ENCODE data around the gene LINC01488. TPM values are rescaled to one million over a fixed set of nuclear protein-coding genes. Genes with fewer than 3 reads are reported as not detected.

LINC01488 gene
- total RNA-seq, 6 donors from 2014 or later = not detected

DNA sequence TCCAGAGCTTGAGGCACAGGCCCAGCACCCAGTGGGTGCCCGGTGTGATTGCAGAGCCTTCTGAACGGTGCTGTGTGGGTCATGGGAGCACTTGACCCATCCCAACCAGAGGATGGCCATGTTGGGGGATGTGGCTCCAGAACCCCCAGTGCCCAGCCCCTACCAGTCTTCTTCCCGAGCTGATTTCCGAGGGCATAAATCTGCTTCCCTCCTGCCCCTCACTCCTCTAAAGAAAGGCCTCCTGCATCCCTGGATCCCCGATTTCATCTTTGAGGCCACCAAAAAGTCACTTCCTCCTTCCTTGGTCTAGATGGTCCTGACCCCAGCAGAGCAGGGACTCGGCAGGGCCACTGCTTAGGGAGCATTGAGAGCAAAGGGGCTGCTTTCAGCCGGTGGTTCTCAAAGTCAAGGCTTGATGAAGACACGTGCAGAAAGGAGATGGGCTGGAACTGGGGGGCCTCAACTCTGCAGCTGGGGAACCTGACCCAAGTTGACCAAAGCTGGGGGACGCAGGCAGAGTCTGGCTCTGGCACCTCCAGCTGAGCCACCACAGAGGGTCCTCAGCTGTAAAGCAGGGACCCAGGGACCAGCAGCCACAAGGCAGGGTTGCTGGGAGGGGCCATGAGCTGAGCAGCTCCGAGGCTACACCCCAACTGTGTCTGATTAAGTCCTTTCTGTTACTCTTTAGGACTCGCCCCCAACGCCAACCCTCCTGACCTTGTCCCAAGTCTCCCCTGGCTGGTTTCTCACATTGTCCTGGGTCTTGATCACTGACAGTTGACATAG, 56.6 kb downstream of the LINC01488 start:
- Histone ChIP-seq H3K27me3 (no peaks in the 10 kb centered on the region), H3K9me3 (no peaks in the 10 kb centered on the region), H3K4me3 (no peak overlapping the region), H3K4me1 (peaks cover 25 to 38% (median 31%) of the 10 kb centered on the region in 4 donors), H3K36me3 (no peaks in the 10 kb centered on the region), H3K27ac (peak overlapping the region; percentile 5 to 87 (median 78))
- WGBS, 2 donors = 86 to 93% methylated on average over 11 to 12 of the region's 12 CpGs
- TF ChIP-seq EP300 (IDR thresholded peaks at IDR 0.05) = no peak
- TF ChIP-seq POLR2AphosphoS5 (IDR thresholded peaks at IDR 0.05) = no peak
- TF ChIP-seq, protein P1, sequence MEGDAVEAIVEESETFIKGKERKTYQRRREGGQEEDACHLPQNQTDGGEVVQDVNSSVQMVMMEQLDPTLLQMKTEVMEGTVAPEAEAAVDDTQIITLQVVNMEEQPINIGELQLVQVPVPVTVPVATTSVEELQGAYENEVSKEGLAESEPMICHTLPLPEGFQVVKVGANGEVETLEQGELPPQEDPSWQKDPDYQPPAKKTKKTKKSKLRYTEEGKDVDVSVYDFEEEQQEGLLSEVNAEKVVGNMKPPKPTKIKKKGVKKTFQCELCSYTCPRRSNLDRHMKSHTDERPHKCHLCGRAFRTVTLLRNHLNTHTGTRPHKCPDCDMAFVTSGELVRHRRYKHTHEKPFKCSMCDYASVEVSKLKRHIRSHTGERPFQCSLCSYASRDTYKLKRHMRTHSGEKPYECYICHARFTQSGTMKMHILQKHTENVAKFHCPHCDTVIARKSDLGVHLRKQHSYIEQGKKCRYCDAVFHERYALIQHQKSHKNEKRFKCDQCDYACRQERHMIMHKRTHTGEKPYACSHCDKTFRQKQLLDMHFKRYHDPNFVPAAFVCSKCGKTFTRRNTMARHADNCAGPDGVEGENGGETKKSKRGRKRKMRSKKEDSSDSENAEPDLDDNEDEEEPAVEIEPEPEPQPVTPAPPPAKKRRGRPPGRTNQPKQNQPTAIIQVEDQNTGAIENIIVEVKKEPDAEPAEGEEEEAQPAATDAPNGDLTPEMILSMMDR (IDR thresholded peaks at IDR 0.05) = no peak
- ATAC-seq (ENCODE audit: low FRiP score in 2 of 2) = no peak
- DNase-seq = peak in 1 of 2 donors; percentile 13

DNA sequence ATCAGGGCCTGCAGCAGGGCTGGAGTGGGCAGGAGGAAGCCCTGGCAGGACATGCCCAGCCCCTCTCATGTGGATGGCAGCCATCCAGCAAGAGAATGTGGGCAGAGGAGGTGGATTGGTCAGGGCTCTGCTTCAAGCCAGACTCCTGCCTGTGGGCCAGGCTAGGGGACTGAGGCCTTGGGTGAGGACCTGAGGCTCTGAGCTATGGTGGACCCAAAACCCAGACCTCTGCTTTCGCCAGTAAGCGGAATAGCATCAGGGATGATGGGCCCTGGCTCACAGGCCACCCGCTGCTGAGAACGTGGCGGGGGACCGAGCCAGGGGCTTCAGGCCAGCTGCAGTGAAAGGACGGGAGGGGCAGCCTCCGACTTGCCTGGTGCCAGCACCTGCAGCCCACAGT, 57.4 kb downstream of the LINC01488 start:
- H3K36me3 ChIP-seq = no peaks in the 10 kb centered on the region
- peaks cover 25 to 38% (median 31%) of the 10 kb centered on the region in 4 donors for H3K4me1 ChIP-seq
- TF ChIP-seq EP300 (IDR thresholded peaks at IDR 0.05) = no peak
- TF ChIP-seq POLR2A (IDR thresholded peaks at IDR 0.05) = no peak
- TF ChIP-seq, protein P1 (IDR thresholded peaks at IDR 0.05) = no peak
- TF ChIP-seq POLR2AphosphoS5 (IDR thresholded peaks at IDR 0.05) = no peak
- peak overlapping the region; percentile 5 to 87 (median 78) for H3K27ac ChIP-seq
- DNase-seq (peak in 1 of 2 donors; percentile 20), ATAC-seq (ENCODE audit: low FRiP score in 2 of 2) (no peak)
- H3K27me3 ChIP-seq = no peaks in the 10 kb centered on the region
- 89% methylated on average over 5 to 8 of the region's 8 CpGs for WGBS, 2 donors
- no peaks in the 10 kb centered on the region for H3K9me3 ChIP-seq
- no peak overlapping the region for H3K4me3 ChIP-seq

DNA sequence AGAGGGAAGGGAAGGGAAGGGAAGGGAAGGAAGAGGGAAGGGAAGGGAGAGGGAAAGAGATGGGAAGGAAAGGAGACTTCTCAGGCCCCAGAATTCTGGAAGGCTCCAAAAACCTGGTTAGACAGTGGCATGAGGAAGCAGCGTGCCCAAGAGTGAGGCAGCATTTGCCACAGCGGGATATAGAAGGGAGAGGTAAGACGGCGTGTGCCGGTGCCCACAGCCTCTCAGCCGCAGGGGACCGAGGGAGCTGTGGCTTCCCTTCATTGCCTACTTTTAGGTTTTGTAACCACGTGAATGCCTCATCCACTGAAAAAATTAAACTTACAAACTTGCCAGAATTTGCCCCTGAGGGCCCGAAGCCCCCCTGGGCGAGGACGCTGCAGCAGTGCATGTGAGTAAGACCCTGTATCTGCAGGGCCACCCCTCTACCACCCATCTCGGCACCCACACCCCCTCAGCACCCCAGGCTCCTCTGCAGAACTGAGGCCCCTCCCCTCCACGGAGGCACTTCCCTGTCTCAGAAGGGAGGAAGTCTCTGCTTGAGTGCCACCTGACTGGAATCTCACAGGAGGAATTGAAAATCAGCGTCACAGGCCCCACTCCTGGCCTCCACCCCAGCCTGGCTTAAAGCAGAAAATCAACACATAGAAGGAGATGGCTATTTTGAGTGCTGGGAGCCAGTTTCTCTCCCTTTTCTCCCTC, 58.1 kb downstream of the LINC01488 start:
- DNase-seq (peak; percentile 65 to 86), ATAC-seq (ENCODE audit: low FRiP score in 2 of 2) (peak; percentile 64 to 71)
- Histone ChIP-seq H3K4me1 (peaks cover 25 to 38% (median 31%) of the 10 kb centered on the region in 4 donors), H3K36me3 (no peaks in the 10 kb centered on the region), H3K4me3 (no peak overlapping the region), H3K27me3 (no peaks in the 10 kb centered on the region), H3K27ac (peak overlapping the region; percentile 74 to 87 (median 78)), H3K9me3 (no peaks in the 10 kb centered on the region)
- 48 to 55% methylated on average over 12 to 14 of the region's 14 CpGs for WGBS, 2 donors
- no peak for TF ChIP-seq POLR2AphosphoS5 (IDR thresholded peaks at IDR 0.05)
- peak in 1 of 4 donors; percentile 24 for TF ChIP-seq EP300 (IDR thresholded peaks at IDR 0.05)
- peak in 1 of 4 donors; percentile 53 for TF ChIP-seq POLR2A (IDR thresholded peaks at IDR 0.05)
- TF ChIP-seq, protein P1 (IDR thresholded peaks at IDR 0.05) = no peak

DNA sequence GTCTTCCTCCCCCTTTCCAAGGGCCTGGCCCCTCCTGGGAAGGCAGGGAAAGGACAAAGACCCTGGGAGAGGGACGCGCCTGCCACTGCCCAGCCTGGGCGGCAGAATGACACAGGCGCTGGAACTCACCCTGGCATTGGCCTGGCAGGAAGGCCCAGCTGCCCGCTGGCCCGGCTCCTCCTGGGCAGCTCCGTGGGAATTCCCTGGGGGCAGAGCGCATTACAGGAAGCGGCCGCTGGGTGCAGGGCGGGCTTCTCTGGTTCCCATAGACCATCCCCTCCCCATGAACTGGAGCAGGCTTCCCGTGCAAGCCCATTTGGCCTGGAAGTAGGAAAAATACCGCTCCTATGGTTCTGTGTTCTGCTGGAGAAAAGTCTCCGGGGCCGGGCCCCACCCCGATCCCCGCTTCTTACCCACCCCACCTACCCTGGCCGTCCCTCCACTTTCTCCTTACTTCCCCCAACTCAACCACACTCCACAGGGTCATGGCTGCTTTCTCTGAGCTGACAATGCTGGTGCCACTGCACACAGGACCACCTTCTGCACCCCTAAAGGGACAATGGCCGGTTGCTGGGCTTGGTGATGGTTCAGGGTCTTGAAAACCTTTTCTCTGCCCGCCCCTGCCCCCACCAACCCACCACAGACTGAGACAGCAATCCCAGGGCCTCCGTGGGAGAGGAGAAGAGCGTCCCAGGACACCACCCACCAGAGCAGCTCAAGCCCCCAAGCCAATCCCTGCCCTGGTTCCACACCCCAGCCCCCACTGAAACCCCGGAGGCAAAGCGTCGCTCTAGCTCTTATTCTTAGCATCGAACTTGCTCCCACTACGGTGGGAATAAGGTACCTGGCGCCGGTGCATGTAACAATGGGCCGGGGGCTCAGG, 58.9 kb downstream of the LINC01488 start:
- no peaks in the 10 kb centered on the region for H3K36me3 ChIP-seq
- no peaks in the 10 kb centered on the region for H3K27me3 ChIP-seq
- 70 to 73% methylated on average over 19 to 22 of the region's 30 CpGs for WGBS, 2 donors
- H3K9me3 ChIP-seq = no peaks in the 10 kb centered on the region
- TF ChIP-seq POLR2A (IDR thresholded peaks at IDR 0.05) = peak in 1 of 4 donors; percentile 32
- no peak for TF ChIP-seq EP300 (IDR thresholded peaks at IDR 0.05)
- TF ChIP-seq, protein P1 (IDR thresholded peaks at IDR 0.05) = peak; percentile 14 to 59 (median 35)
- TF ChIP-seq POLR2AphosphoS5 (IDR thresholded peaks at IDR 0.05) = peak in 1 of 2 donors; percentile 54
- H3K27ac ChIP-seq = peak overlapping the region; percentile 74 to 87 (median 78)
- ATAC-seq (ENCODE audit: low FRiP score in 2 of 2) (peak; percentile 18 to 50), DNase-seq (peak; percentile 74 to 86)
- peaks cover 25 to 38% (median 31%) of the 10 kb centered on the region in 4 donors for H3K4me1 ChIP-seq
- H3K4me3 ChIP-seq = no peak overlapping the region

Data from upper lobe of left lung (tissue), 6 donors.